GM18505 (cell line): ENCODE measurements around the gene CDON.

Experiments used
- ATAC-seq: cut with Tn5 transposase; IDR thresholded peaks from one replicate; pipeline ENCODE4 v1.9.1; 2021; ENCODE audit not compliant: unreplicated experiment
- POLR2A ChIP-seq: IDR thresholded peaks from 4 replicates; pipeline ENCODE4 v1.6.1; 2011; ENCODE audit warnings: borderline replicate concordance; ENCODE audit not compliant: insufficient read depth, insufficient read length; ENCODE audit errors: extremely low read depth

The CDON gene, protein sequence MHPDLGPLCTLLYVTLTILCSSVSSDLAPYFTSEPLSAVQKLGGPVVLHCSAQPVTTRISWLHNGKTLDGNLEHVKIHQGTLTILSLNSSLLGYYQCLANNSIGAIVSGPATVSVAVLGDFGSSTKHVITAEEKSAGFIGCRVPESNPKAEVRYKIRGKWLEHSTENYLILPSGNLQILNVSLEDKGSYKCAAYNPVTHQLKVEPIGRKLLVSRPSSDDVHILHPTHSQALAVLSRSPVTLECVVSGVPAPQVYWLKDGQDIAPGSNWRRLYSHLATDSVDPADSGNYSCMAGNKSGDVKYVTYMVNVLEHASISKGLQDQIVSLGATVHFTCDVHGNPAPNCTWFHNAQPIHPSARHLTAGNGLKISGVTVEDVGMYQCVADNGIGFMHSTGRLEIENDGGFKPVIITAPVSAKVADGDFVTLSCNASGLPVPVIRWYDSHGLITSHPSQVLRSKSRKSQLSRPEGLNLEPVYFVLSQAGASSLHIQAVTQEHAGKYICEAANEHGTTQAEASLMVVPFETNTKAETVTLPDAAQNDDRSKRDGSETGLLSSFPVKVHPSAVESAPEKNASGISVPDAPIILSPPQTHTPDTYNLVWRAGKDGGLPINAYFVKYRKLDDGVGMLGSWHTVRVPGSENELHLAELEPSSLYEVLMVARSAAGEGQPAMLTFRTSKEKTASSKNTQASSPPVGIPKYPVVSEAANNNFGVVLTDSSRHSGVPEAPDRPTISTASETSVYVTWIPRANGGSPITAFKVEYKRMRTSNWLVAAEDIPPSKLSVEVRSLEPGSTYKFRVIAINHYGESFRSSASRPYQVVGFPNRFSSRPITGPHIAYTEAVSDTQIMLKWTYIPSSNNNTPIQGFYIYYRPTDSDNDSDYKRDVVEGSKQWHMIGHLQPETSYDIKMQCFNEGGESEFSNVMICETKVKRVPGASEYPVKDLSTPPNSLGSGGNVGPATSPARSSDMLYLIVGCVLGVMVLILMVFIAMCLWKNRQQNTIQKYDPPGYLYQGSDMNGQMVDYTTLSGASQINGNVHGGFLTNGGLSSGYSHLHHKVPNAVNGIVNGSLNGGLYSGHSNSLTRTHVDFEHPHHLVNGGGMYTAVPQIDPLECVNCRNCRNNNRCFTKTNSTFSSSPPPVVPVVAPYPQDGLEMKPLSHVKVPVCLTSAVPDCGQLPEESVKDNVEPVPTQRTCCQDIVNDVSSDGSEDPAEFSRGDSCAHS (N-terminal part only)

DNA sequence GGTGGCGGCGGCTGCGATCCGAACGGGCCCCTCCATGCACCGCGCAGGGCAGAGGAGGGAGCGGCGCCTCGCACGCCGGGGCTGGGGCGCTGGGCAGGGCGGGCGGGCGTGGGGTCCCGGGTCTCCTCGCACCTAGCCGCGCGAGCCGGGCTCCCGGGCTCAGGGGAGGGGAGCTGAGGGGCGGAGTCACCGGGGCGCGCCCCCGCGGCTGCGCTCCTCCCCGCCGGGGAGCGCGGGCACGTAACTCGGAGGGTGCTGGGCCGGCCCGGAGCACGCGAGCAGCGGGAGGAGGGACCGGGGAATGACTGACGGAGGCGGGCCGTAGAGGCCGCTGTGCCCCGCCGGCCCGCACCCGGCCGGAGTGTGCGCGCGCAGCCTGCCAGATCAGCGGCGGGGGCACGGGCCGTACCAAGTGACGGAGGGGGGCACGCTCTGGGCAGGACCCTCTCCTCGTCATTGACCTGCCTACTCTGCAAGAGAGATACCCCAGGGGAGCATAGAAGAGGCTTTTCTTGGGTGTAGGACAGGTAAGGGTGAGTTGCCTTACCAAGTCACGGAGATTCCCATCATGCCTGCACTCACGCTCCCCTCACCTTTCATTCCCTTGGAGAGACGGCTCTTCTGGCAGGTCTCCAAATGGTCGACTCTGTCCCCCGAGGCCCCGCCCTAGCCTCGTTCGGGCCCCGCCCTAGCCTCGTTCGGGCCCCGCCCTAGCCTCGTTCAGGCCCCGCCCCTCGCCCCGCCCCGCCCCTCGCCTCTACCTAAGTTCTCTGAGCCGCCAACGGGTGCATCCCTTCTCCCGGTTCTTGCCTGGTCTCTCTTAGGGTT is at the start of gene CDON:
Gene CDON, minus strand, starts transcription at position 188 of the 828 bp plus-strand sequence. CDS start 39,390 bp downstream, outside the sequence.
- peak; percentile 96 for ATAC-seq
- TF ChIP-seq POLR2A: no peak

DNA sequence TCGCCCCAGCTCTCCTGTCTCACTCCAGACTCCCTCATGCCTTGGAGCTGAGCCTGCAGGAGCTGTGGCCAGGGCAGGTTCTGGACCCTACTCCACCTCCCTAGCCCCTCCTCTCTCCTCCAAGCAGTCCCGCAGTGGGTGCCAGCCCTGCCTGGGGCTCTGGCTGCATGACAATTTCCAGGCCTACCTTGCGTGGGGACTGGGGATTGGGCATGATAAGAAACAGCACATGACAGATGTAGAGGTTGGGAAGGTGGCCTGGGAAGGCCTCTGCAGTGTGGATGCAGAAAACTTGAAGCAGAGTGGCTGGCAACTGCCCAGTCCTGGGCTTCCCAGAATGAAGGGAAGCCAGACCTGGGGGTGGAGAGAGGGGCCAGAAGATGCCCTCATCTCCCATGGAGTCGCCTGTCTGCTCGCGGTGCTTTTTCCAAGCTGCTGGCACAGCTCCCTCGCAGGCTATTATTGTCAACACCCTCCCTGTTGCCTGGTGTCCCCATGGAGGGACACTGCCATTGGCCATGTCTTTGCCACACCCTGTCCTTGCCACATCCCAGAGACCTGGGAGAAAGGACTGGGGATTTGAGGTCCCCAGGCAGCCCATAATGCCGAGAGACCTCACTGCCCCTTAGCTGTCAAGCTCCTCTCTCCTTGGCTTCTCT is 48.9 kb upstream of the CDON start:
- no peak for ATAC-seq
- TF ChIP-seq POLR2A: no peak

DNA sequence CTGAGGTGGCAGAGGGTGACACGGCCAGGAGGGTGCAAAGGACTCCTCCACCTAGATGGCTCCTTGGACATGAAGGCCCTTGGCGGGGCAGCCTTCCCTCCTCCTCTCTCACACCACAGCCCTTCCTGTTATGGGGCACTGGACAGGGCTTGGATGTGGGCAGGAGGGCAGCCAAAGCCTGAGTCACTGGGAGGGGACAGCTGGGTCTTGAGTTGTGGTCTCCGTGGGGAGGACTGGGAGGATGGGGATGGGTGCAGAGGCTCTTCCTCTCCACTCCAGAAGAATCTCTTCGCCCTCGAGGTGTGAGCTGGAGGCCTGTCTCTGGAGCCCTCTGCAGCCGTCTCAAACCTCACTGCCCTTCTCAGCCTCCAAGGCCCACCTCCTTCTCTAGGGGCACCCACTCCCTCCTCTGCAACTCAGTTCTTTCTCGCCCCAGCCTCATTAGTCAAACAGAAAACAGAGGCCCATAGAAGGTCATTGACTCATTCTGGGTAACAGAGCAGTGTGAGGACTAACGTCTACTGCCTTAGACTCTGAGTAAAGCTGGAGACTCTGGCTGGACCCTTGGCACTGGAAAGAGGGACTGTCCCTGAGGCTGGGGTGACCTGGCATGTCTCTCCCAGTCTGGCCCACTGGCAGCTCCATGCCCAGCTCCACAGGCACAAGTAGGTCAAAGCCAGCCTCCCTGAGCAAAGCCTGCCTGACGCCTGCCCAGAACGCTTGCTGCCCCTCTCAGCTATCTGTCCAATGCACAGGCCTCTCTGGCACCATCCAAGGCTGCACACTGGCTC is 47.5 kb upstream of the CDON start:
- no peak for ATAC-seq
- no peak for TF ChIP-seq POLR2A

DNA sequence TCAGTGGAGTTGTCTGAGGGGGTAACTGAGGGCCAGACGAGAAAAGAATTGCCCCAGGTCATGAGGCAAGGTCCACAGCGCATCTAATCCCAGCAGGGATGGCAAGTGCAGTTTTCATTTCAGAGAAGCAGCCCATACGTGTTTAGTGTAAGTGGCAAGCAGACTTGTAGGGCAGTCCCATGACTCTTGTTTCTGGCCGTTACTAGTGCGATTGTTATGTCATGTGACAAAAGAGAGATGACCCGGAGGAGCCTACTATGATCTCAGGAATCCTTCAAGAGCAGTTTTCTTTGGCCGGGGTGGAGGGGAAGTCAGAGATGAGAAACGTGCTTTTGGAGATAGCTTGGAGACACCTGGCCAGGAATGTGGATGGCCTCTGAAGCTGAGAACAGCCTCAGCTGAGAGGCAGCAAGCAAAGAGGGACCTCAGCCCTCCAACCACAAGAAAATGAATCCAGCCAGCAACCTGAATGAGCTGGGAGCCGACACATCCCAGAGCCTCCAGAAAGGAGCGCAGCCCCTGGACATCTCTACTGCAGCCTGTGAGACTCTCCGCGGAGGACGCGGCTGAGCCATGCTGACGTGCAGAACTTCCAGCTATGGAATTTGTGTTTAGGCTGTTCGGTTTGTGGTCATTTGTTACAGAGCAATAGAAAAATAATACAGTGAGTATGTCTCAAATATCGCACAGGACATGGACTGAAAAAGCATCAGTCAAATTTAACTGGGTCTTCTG is 44.1 kb upstream of the CDON start:
- no peak for TF ChIP-seq POLR2A
- no peak for ATAC-seq

DNA sequence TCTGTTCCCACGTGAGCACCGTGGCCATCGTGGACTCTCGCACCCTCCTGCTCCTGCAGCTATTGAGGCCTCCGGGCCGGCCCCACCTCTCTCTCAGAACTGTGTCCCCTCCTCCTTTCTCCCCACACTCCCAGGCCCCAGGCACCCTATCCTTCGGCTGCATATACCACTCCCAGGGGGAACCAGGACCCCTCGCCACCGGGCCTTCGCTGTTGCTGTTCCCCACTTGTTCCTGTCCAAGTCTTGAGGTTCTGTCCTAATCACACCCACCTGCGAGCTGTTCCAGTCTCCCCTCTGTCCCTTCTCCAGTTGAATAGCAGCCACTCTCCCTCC is 43.0 kb upstream of the CDON start:
- TF ChIP-seq POLR2A: no peak
- no peak for ATAC-seq

DNA sequence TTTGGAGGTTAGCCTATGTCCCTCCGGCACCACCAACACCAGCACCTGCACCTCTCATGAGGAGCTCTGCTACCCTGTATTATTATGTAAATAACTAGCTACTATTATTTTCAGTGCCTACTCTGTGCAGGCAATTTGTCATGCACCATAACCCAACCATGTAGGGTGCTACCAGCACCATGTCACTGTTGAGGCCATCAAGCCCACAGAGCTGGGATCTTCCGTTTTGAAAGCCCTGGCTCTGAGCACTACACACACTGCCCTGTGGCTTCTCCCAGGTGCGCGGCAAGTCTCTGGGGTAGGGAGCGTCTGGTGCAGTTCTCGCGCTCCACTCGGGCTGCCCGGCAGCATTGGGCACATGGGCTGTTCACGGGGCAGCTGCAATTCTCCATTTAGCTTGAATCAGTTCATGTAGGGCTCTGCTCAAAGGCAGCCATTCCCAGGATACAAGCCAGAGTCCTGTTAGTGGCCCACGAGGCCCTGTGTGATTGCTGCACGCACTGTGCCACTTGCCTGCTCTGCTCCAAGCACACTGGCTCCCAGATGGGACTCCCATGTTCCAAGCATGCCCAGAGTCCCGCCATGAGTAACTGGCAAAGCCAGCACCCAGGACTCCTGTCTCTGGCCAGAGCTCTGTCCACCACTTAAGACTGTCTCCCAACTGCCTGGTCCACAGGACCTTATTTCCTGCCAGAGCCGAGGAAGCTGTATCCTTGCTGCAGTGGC is 42.5 kb upstream of the CDON start:
- ATAC-seq: no peak
- TF ChIP-seq POLR2A: no peak

DNA sequence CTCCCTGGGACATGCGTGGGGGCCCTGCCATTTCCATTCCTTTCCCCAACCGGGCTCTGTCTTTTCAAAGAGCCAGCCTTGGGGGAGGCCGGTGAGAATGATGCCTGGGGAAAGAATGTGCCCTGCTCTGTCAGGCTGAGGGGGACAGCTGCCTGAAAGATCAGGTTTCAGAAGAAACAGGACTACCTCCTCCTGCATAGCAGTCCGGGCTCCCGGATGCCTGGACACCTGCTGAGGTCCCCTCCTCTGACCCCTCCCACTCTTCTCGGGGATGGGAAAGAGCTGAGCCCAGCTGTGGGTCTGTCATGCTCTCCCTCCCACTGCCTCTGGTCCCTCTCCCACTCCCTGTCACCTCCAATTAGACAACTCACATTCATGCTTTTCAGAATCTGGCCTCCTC is 41.8 kb upstream of the CDON start:
- ATAC-seq: no peak
- TF ChIP-seq POLR2A: no peak

DNA sequence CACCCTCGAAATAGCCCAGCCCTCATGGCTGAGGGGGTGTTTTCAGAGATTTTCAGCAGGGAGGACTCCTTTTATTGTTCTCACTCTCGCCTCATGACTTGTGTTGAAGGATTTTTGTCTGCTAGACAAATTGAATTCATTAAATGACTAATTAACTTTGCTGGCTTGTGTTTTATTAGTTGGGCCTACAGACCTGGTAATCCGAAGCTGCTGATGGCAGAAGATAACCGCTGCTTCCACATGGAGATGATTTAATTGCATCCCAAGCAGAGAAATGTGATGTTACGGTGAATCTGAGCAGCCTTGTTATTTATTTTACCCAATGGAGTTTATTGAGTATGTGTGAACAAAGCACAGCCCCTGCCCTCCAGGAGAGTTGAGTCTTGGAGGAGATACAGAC is 40.5 kb upstream of the CDON start:
- ATAC-seq: no peak
- TF ChIP-seq POLR2A: no peak

DNA sequence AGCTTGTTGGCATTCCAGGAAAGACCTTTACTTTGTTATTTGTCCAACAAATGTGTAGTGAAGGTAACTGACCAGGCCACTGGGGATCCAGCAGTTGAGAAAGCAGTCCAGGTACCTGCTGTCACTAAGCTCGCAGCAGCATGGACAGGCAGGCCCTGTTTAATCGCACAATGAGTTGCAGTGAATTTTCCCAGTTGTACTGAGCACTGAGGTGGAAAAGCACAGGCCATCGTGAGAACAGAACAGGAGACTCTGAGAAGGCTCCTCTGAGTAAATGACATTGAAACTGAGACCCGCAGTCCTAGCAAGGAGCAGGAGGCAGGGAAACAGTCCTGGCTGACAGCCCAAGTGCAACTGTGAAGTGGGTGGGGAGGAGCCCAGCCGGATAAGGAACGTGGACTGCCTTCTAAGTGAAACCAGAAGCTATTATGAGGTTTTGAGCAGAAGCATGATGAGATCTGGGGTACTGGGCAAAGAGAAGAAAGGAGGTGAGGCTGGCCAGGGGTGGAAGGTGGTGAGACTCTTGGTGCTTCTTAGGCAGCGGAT is 39.8 kb upstream of the CDON start:
- ATAC-seq: no peak
- TF ChIP-seq POLR2A: no peak

DNA sequence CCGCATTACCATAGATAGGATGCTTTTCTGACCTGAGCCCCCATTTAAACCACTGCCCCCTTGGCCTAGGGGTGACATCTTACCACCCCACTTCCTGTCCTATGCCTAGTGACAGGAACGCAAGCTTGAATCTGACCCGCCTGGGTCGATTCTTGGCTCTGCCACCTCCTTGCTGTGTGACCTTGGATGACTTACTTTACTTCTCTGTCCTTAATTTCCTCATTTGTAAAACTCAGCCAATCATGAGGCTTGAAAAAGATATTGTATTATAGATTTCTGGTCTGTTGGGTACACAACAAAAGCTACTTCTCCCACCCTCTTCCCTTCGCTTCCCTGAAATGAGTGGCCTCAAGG is 39.2 kb upstream of the CDON start:
- TF ChIP-seq POLR2A: no peak
- no peak for ATAC-seq
